HCT116 (cell line): Measurements from ENCODE around the gene SLC15A2. TPM values are rescaled to one million over a fixed set of nuclear protein-coding genes. Genes with fewer than 3 reads are reported as not detected.

Source experiments
- ATAC-seq: fragments of 200-7000 bp; cut with Tn5 transposase; 2 replicates; pipeline ENCODE4 v1.9.1; 2020; ENCODE audit warnings: mild to moderate bottlenecking, moderate library complexity
- BruUV-seq: library from RNA; stranded (reverse); fragments of 400-500 nt; replicated peaks from 2 replicates; lab custom pipeline; 2021; lab: Mats Ljungman, UMichigan
- CTCF ChIA-PET: fragments of 300-600 bp; sonication (Branson Sonifier 250); formaldehyde crosslinking; loops from one replicate; lab custom pipeline; 2021; ENCODE audit warnings: antibody characterized with exemption; lab: Charles Lee
- POLR2A ChIA-PET: fragments of 300-600, 350-600 bp; sonication (Branson Sonifier 250); formaldehyde crosslinking; loops from one replicate; lab custom pipeline; 2021; ENCODE audit warnings: antibody characterized with exemption; lab: Charles Lee
- RAD21 ChIA-PET, 2 experiments: fragments of 300-600 bp; sonication (Branson Sonifier 250); formaldehyde crosslinking; loops; one replicate each; lab custom pipeline; 2023; ENCODE audit warnings: low total read pairs in 2 of 2; ENCODE audit not compliant: uncharacterized antibody in 2 of 2, unreplicated experiment in 2 of 2, low non-redundant PET in 1 of 2; lab: Charles Lee
- DNase-seq: peaks from one replicate; pipeline ENCODE4 v3.0.0-alpha.2; 2010; ENCODE audit warnings: low read depth, low spot score
- H2AFZ ChIP-seq: fragments of 200-600 bp; shearing (Covaris generic), sonication (generic); 2 replicates; pipeline ENCODE4 v1.6.1; 2017; ENCODE audit warnings: low read depth, mixed run types, mixed read lengths, antibody characterized with exemption, low read length; ENCODE audit not compliant: poor library complexity, severe bottlenecking
- H3K27ac ChIP-seq: 2 replicates; pipeline ENCODE4 v1.5.1; 2012; ENCODE audit warnings: low read depth, low read length
- H3K27me3 ChIP-seq: fragments of 200-600 bp; sonication (generic); 2 replicates; pipeline ENCODE4 v1.6.1; 2016; ENCODE audit warnings: mixed run types, low read length, mixed read lengths; ENCODE audit not compliant: insufficient read depth
- H3K36me3 ChIP-seq, 2 experiments: fragments of 200-500 bp in 1 of 2; fragments of 200-600 bp in 1 of 2; sonication (Bioruptor generic) in 1 of 2; sonication (generic) in 1 of 2; 2 replicates each; pipeline versions ENCODE4 v1.5.1 to v1.6.1; 2014 to 2016; ENCODE audit warnings: low read length in 2 of 2, inconsistent platforms in 1 of 2, mixed read lengths in 1 of 2, mixed run types in 1 of 2; ENCODE audit not compliant: insufficient read depth in 2 of 2, control insufficient read depth in 1 of 2
- H3K4me1 ChIP-seq, 2 experiments: fragments of 200-600 bp in 1 of 2; sonication (generic) in 1 of 2; 2 replicates each; pipeline versions ENCODE4 v1.5.1 to v1.6.1; 2012 to 2017; ENCODE audit warnings: low read length in 2 of 2, inconsistent platforms in 1 of 2, mild to moderate bottlenecking in 1 of 2, mixed read lengths in 1 of 2, mixed run types in 1 of 2, moderate library complexity in 1 of 2; ENCODE audit not compliant: insufficient read depth in 2 of 2, control insufficient read depth in 1 of 2
- H3K4me2 ChIP-seq: fragments of 200-600 bp; sonication (generic); 2 replicates; pipeline ENCODE4 v1.6.1; 2017; ENCODE audit warnings: mixed run types, low read length, mixed read lengths
- H3K4me3 ChIP-seq, 2 experiments: fragments of 200-600 bp in 1 of 2; sonication (generic) in 1 of 2; replicated peaks in 1 of 2; 2 replicates each; pipeline ENCODE4 v1.5.1; 2011 to 2016; ENCODE audit warnings: low read length in 2 of 2, control low read depth in 1 of 2, low read depth in 1 of 2, mild to moderate bottlenecking in 1 of 2, mixed read lengths in 1 of 2, mixed run types in 1 of 2
- H3K79me2 ChIP-seq: fragments of 200-600 bp; sonication (generic); 2 replicates; pipeline ENCODE4 v1.6.1; 2017; ENCODE audit warnings: mild to moderate bottlenecking, mixed run types, low read length, moderate library complexity, mixed read lengths; ENCODE audit not compliant: insufficient read depth
- H3K9ac ChIP-seq: fragments of 200-600 bp; sonication (generic); 2 replicates; pipeline ENCODE4 v1.6.1; 2016; ENCODE audit warnings: low read length, mixed read lengths
- H3K9me2 ChIP-seq: fragments of 200-600 bp; sonication (generic), shearing (Covaris generic); 2 replicates; pipeline ENCODE4 v1.6.1; 2017; ENCODE audit warnings: mixed run types, mild to moderate bottlenecking, moderate library complexity; ENCODE audit not compliant: insufficient read depth
- H3K9me3 ChIP-seq, 2 experiments: fragments of 200-500 bp in 1 of 2; fragments of 200-600 bp in 1 of 2; sonication (Bioruptor generic) in 1 of 2; sonication (generic) in 1 of 2; 2 replicates each; pipeline ENCODE4 v1.6.1; 2014 to 2017; ENCODE audit warnings: low read length in 2 of 2, mixed read lengths in 2 of 2, inconsistent platforms in 1 of 2, low read depth in 1 of 2, mild to moderate bottlenecking in 1 of 2, mixed run types in 1 of 2, moderate library complexity in 1 of 2; ENCODE audit not compliant: control insufficient read depth in 1 of 2, insufficient read depth in 1 of 2
- H4K20me1 ChIP-seq: fragments of 200-600 bp; sonication (generic), shearing (Covaris generic); 2 replicates; pipeline ENCODE4 v1.6.1; 2017; ENCODE audit warnings: mixed run types, mild to moderate bottlenecking, moderate library complexity; ENCODE audit not compliant: insufficient read depth
- CTCF ChIP-seq, 3 experiments: fragments of 200-600 bp in 1 of 3; sonication (generic) in 1 of 3; IDR thresholded peaks in 2 of 3; conservative IDR thresholded peaks in 1 of 3; 2 replicates each; pipeline ENCODE4 v1.5.1; 2012 to 2017; ENCODE audit warnings: low read depth in 2 of 3, low read length in 2 of 3, antibody characterized with exemption in 1 of 3, borderline replicate concordance in 1 of 3, control low read depth in 1 of 3, mild to moderate bottlenecking in 1 of 3, mixed read lengths in 1 of 3, mixed run types in 1 of 3, moderate library complexity in 1 of 3; ENCODE audit not compliant: insufficient read depth in 1 of 3
- EZH2 ChIP-seq: fragments of 200-600 bp; sonication (generic); IDR thresholded peaks from 2 replicates; pipeline ENCODE4 v1.6.1; 2017; ENCODE audit warnings: antibody characterized with exemption, mixed run types
- POLR2A ChIP-seq: IDR thresholded peaks from 2 replicates; pipeline ENCODE4 v1.7.0; 2011; ENCODE audit warnings: borderline replicate concordance; ENCODE audit not compliant: insufficient read depth, insufficient read length; ENCODE audit errors: extremely low read depth
- POLR2AphosphoS5 ChIP-seq: IDR thresholded peaks from 2 replicates; pipeline ENCODE4 v1.6.1; 2011; ENCODE audit warnings: mild to moderate bottlenecking, low read depth, low read length, moderate library complexity
- SP1 ChIP-seq: IDR thresholded peaks from 2 replicates; pipeline ENCODE4 v1.6.1; 2012; ENCODE audit warnings: low read depth
- SRF ChIP-seq: IDR thresholded peaks from 2 replicates; pipeline ENCODE4 v1.6.1; 2012; ENCODE audit warnings: low read depth
- TCF7L2 ChIP-seq: IDR thresholded peaks from 2 replicates; pipeline ENCODE4 v1.7.0; 2011; ENCODE audit warnings: borderline replicate concordance, inconsistent platforms; ENCODE audit not compliant: insufficient read depth, insufficient read length; ENCODE audit errors: extremely low read depth
- YY1 ChIP-seq: IDR thresholded peaks from 2 replicates; pipeline ENCODE4 v1.6.1; 2011; ENCODE audit warnings: low read length, low read depth, moderate library complexity, mild to moderate bottlenecking; ENCODE audit not compliant: insufficient replicate concordance; ENCODE audit errors: extremely low read depth
- ZFX ChIP-seq: fragments of 450-650 bp; IDR thresholded peaks from 2 replicates; pipeline ENCODE4 v1.6.1; 2017
- intact Hi-C: fragments of 100-400 bp; cut with micrococcal nuclease; formaldehyde crosslinking; loops from 2 replicates; pipeline ENCODE4 v1.10.0; 2022
- total RNA-seq: library from RNA; stranded (reverse); gene quantifications from one replicate; pipeline ENCODE4 v1.2.1, GENCODE V29; 2021; ENCODE audit not compliant: unreplicated experiment
- TF ChIP-seq, protein P1 (sequence below): IDR thresholded peaks from 2 replicates; pipeline ENCODE4 v1.6.1; 2012

The SLC15A2 gene
- total RNA-seq, 1 experiment from 2014 or later = 0.96 TPM

GRCh38 chr3:121957674-121958415 lies 63.6 kb downstream of the SLC15A2 start:
- ChIA-PET POLR2A (no interaction called here), CTCF (no interaction called here)
- Histone ChIP-seq H3K79me2 (no peaks in the 10 kb centered on the region), H4K20me1 (no peaks in the 10 kb centered on the region), H3K4me2 (no peak overlapping the region), H3K9me3 (no peaks in the 10 kb centered on the region), H3K27ac (no peak overlapping the region), H2AFZ (no peak overlapping the region), H3K4me1 (no peaks in the 10 kb centered on the region)
- DNase-seq = no peak
- no TSS peak for BruUV-seq
- ATAC-seq = no peak
- no peak for TF ChIP-seq POLR2A
- no peak for TF ChIP-seq TCF7L2
- no peak for TF ChIP-seq SP1
- no peak for TF ChIP-seq SRF
- TF ChIP-seq, protein P1, sequence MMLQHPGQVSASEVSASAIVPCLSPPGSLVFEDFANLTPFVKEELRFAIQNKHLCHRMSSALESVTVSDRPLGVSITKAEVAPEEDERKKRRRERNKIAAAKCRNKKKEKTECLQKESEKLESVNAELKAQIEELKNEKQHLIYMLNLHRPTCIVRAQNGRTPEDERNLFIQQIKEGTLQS = no peak
- no peak for TF ChIP-seq ZFX
- no peak for TF ChIP-seq EZH2
- TF ChIP-seq POLR2AphosphoS5 = no peak
- no peak for TF ChIP-seq CTCF (IDR thresholded peaks at IDR 0.05 in 2 of 3, conservative IDR thresholded peaks at IDR 0.05 in 1 of 3; ENCODE audit: borderline replicate concordance in 1 of 3, insufficient read depth in 1 of 3, low read depth in 2 of 3, low read length in 2 of 3)
- TF ChIP-seq YY1 = no peak
- TF ChIP-seq, all 23 proteins: peak for 0
- no peak overlapping the region for H3K4me3 ChIP-seq
- H3K9ac ChIP-seq = no peak overlapping the region
- H3K9me2 ChIP-seq = no peaks in the 10 kb centered on the region
- no peaks in the 10 kb centered on the region for H3K27me3 ChIP-seq
- H3K36me3 ChIP-seq = no peaks in the 10 kb centered on the region
- intact Hi-C loops = no loop called here
- RAD21 ChIA-PET = no interaction called here
